22Rv1 (cell line): ENCODE measurements around the gene NOL4L.

Experiments
- CTCF ChIP-seq: fragments of 450-650 bp; IDR thresholded peaks from 2 replicates; pipeline ENCODE4 v1.5.1; 2017; ENCODE audit warnings: mild to moderate bottlenecking
- ZFX ChIP-seq: fragments of 450-650 bp; IDR thresholded peaks from 2 replicates; pipeline ENCODE4 v1.6.1; 2017; ENCODE audit warnings: antibody characterized with exemption, borderline replicate concordance

DNA sequence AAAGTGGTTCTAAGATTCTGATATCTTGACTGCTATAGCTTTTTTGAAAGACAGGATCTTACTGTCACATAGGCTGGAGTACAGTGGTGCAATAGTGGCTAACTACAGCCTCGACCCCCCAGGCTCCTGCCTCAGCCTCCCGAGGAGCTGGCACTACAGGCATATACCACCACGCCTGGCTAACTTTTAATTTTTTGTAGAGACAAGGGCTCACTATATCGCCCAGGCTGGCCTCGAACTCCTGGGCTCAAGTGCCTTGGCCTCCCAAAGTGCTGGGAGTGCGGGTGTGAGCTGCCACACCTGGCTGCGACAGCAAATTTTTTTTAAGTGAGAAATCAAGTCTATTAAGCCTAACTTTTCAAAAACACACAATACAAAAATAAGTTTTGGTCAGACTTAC, 106.6 kb downstream of the NOL4L start:
- TF ChIP-seq CTCF, result no peak
- no peak for TF ChIP-seq ZFX
